ENCODE results near the gene DSG4.

Gene DSG4

GRCh38 chr18:31417850-31418249, 41.3 kb downstream of the DSG4 start:
- no peaks in the 10 kb centered on the region for H3K36me3 ChIP-seq (ENCODE audit: control insufficient read depth, insufficient read depth, low read length)
- no peak overlapping the region for H3K4me3 ChIP-seq (ENCODE audit: low read length)
- H3K4me1 ChIP-seq (ENCODE audit: control insufficient read depth, insufficient read depth, low read length) = no peaks in the 10 kb centered on the region
- no peaks in the 10 kb centered on the region for H3K27me3 ChIP-seq (ENCODE audit: control insufficient read depth, insufficient read depth, low read length)
- no peak overlapping the region for H3K27ac ChIP-seq (ENCODE audit: low read depth, low read length)
- H3K9ac ChIP-seq (ENCODE audit: low read length) = no peak overlapping the region

- Histone ChIP-seq H3K27me3 (ENCODE audit: control insufficient read depth, insufficient read depth, low read length) (no peaks in the 10 kb centered on the region), H3K27ac (ENCODE audit: low read depth, low read length) (no peak overlapping the region), H3K9ac (ENCODE audit: low read length) (no peak overlapping the region), H3K36me3 (ENCODE audit: control insufficient read depth, insufficient read depth, low read length) (no peaks in the 10 kb centered on the region), H3K4me3 (ENCODE audit: low read length) (no peak overlapping the region), H3K4me1 (ENCODE audit: control insufficient read depth, insufficient read depth, low read length) (no peaks in the 10 kb centered on the region)
Observed at GRCh38 chr18:31419457-31419932, 42.9 kb downstream of the DSG4 start.

- Histone ChIP-seq H3K4me1 (ENCODE audit: control insufficient read depth, insufficient read depth, low read length) (no peaks in the 10 kb centered on the region), H3K9ac (ENCODE audit: low read length) (no peak overlapping the region), H3K27ac (ENCODE audit: low read depth, low read length) (no peak overlapping the region), H3K36me3 (ENCODE audit: control insufficient read depth, insufficient read depth, low read length) (no peaks in the 10 kb centered on the region), H3K4me3 (ENCODE audit: low read length) (no peak overlapping the region), H3K27me3 (ENCODE audit: control insufficient read depth, insufficient read depth, low read length) (no peaks in the 10 kb centered on the region)
Observed at GRCh38 chr18:31420032-31420431, 43.5 kb downstream of the DSG4 start.

- Histone ChIP-seq H3K4me3 (ENCODE audit: low read length) (no peak overlapping the region), H3K27me3 (ENCODE audit: control insufficient read depth, insufficient read depth, low read length) (no peaks in the 10 kb centered on the region), H3K9ac (ENCODE audit: low read length) (no peak overlapping the region), H3K27ac (ENCODE audit: low read depth, low read length) (no peak overlapping the region), H3K36me3 (ENCODE audit: control insufficient read depth, insufficient read depth, low read length) (no peaks in the 10 kb centered on the region), H3K4me1 (ENCODE audit: control insufficient read depth, insufficient read depth, low read length) (no peaks in the 10 kb centered on the region)
Observed at GRCh38 chr18:31420524-31420923, 43.9 kb downstream of the DSG4 start.

- no peak overlapping the region for H3K27ac ChIP-seq (ENCODE audit: low read depth, low read length)
- no peak overlapping the region for H3K4me3 ChIP-seq (ENCODE audit: low read length)
- no peak overlapping the region for H3K9ac ChIP-seq (ENCODE audit: low read length)
- no peaks in the 10 kb centered on the region for H3K27me3 ChIP-seq (ENCODE audit: control insufficient read depth, insufficient read depth, low read length)
- H3K4me1 ChIP-seq (ENCODE audit: control insufficient read depth, insufficient read depth, low read length) = no peaks in the 10 kb centered on the region
- H3K36me3 ChIP-seq (ENCODE audit: control insufficient read depth, insufficient read depth, low read length) = no peaks in the 10 kb centered on the region
Observed at GRCh38 chr18:31424383-31424988, 47.9 kb downstream of the DSG4 start.

- no peaks in the 10 kb centered on the region for H3K4me1 ChIP-seq (ENCODE audit: control insufficient read depth, insufficient read depth, low read length)
- H3K27me3 ChIP-seq (ENCODE audit: control insufficient read depth, insufficient read depth, low read length) = no peaks in the 10 kb centered on the region
- H3K9ac ChIP-seq (ENCODE audit: low read length) = no peak overlapping the region
- H3K4me3 ChIP-seq (ENCODE audit: low read length) = no peak overlapping the region
- no peaks in the 10 kb centered on the region for H3K36me3 ChIP-seq (ENCODE audit: control insufficient read depth, insufficient read depth, low read length)
- H3K27ac ChIP-seq (ENCODE audit: low read depth, low read length) = no peak overlapping the region
Observed at GRCh38 chr18:31426021-31426420, 49.4 kb downstream of the DSG4 start.

- Histone ChIP-seq H3K9ac (ENCODE audit: low read length) (no peak overlapping the region), H3K4me3 (ENCODE audit: low read length) (no peak overlapping the region), H3K27ac (ENCODE audit: low read depth, low read length) (no peak overlapping the region), H3K4me1 (ENCODE audit: control insufficient read depth, insufficient read depth, low read length) (no peaks in the 10 kb centered on the region), H3K36me3 (ENCODE audit: control insufficient read depth, insufficient read depth, low read length) (no peaks in the 10 kb centered on the region), H3K27me3 (ENCODE audit: control insufficient read depth, insufficient read depth, low read length) (no peaks in the 10 kb centered on the region)
Observed at GRCh38 chr18:31426871-31427406, 50.4 kb downstream of the DSG4 start.

- Histone ChIP-seq H3K4me3 (ENCODE audit: low read length) (no peak overlapping the region), H3K9ac (ENCODE audit: low read length) (no peak overlapping the region), H3K27me3 (ENCODE audit: control insufficient read depth, insufficient read depth, low read length) (no peaks in the 10 kb centered on the region), H3K4me1 (ENCODE audit: control insufficient read depth, insufficient read depth, low read length) (no peaks in the 10 kb centered on the region), H3K27ac (ENCODE audit: low read depth, low read length) (no peak overlapping the region), H3K36me3 (ENCODE audit: control insufficient read depth, insufficient read depth, low read length) (no peaks in the 10 kb centered on the region)
Observed at GRCh38 chr18:31428211-31428610, 51.6 kb downstream of the DSG4 start.

GRCh38 chr18:31429623-31430022, 53.0 kb downstream of the DSG4 start:
- no peaks in the 10 kb centered on the region for H3K27me3 ChIP-seq (ENCODE audit: control insufficient read depth, insufficient read depth, low read length)
- no peak overlapping the region for H3K27ac ChIP-seq (ENCODE audit: low read depth, low read length)
- no peak overlapping the region for H3K4me3 ChIP-seq (ENCODE audit: low read length)
- no peaks in the 10 kb centered on the region for H3K36me3 ChIP-seq (ENCODE audit: control insufficient read depth, insufficient read depth, low read length)
- no peak overlapping the region for H3K9ac ChIP-seq (ENCODE audit: low read length)
- no peaks in the 10 kb centered on the region for H3K4me1 ChIP-seq (ENCODE audit: control insufficient read depth, insufficient read depth, low read length)

GRCh38 chr18:31430072-31430471, 53.5 kb downstream of the DSG4 start:
- no peaks in the 10 kb centered on the region for H3K4me1 ChIP-seq (ENCODE audit: control insufficient read depth, insufficient read depth, low read length)
- no peaks in the 10 kb centered on the region for H3K36me3 ChIP-seq (ENCODE audit: control insufficient read depth, insufficient read depth, low read length)
- no peak overlapping the region for H3K9ac ChIP-seq (ENCODE audit: low read length)
- H3K27ac ChIP-seq (ENCODE audit: low read depth, low read length) = no peak overlapping the region
- H3K4me3 ChIP-seq (ENCODE audit: low read length) = no peak overlapping the region
- H3K27me3 ChIP-seq (ENCODE audit: control insufficient read depth, insufficient read depth, low read length) = no peaks in the 10 kb centered on the region

GRCh38 chr18:31430554-31430953, 54.0 kb downstream of the DSG4 start:
- Histone ChIP-seq H3K27me3 (ENCODE audit: control insufficient read depth, insufficient read depth, low read length) (no peaks in the 10 kb centered on the region), H3K4me1 (ENCODE audit: control insufficient read depth, insufficient read depth, low read length) (no peaks in the 10 kb centered on the region), H3K27ac (ENCODE audit: low read depth, low read length) (no peak overlapping the region), H3K4me3 (ENCODE audit: low read length) (no peak overlapping the region), H3K9ac (ENCODE audit: low read length) (no peak overlapping the region), H3K36me3 (ENCODE audit: control insufficient read depth, insufficient read depth, low read length) (no peaks in the 10 kb centered on the region)

- Histone ChIP-seq H3K36me3 (ENCODE audit: control insufficient read depth, insufficient read depth, low read length) (no peaks in the 10 kb centered on the region), H3K9ac (ENCODE audit: low read length) (no peak overlapping the region), H3K27ac (ENCODE audit: low read depth, low read length) (no peak overlapping the region), H3K4me3 (ENCODE audit: low read length) (no peak overlapping the region), H3K4me1 (ENCODE audit: control insufficient read depth, insufficient read depth, low read length) (no peaks in the 10 kb centered on the region), H3K27me3 (ENCODE audit: control insufficient read depth, insufficient read depth, low read length) (no peaks in the 10 kb centered on the region)
Observed at GRCh38 chr18:31432316-31432715, 55.7 kb downstream of the DSG4 start.

- no peak overlapping the region for H3K9ac ChIP-seq (ENCODE audit: low read length)
- no peaks in the 10 kb centered on the region for H3K27me3 ChIP-seq (ENCODE audit: control insufficient read depth, insufficient read depth, low read length)
- H3K27ac ChIP-seq (ENCODE audit: low read depth, low read length) = no peak overlapping the region
- no peak overlapping the region for H3K4me3 ChIP-seq (ENCODE audit: low read length)
- no peaks in the 10 kb centered on the region for H3K36me3 ChIP-seq (ENCODE audit: control insufficient read depth, insufficient read depth, low read length)
- no peaks in the 10 kb centered on the region for H3K4me1 ChIP-seq (ENCODE audit: control insufficient read depth, insufficient read depth, low read length)
Observed at GRCh38 chr18:31436825-31437224, 60.2 kb downstream of the DSG4 start.
